GM12892 (cell line): ENCODE measurements around the gene CACNA1E.

Experiments used
- DNase-seq: peaks from one replicate; pipeline ENCODE4 v3.0.0; 2011; ENCODE audit not compliant: insufficient read length
- FAIRE-seq: peaks from 2 replicates; lab custom pipeline; 2011; peaks lifted over from hg19 to GRCh38; lab: Jason Lieb, UNC
- POLR2A ChIP-seq: IDR thresholded peaks from 2 replicates; pipeline ENCODE4 v1.6.1; 2011; ENCODE audit warnings: low read depth, low read length, control low read depth
- POLR2AphosphoS5 ChIP-seq: IDR thresholded peaks from 2 replicates; pipeline ENCODE4 v1.6.1; 2011; ENCODE audit warnings: low read depth, low read length, control low read depth
- TAF1 ChIP-seq: IDR thresholded peaks from 2 replicates; pipeline ENCODE4 v1.6.1; 2011; ENCODE audit warnings: low read depth, mild to moderate bottlenecking, control low read depth, low read length, borderline replicate concordance

Gene CACNA1E

GRCh38 chr1:181490276-181490675, 7.0 kb downstream of the CACNA1E start:
- DNase-seq (no peak), FAIRE-seq (no peak)
- TF ChIP-seq POLR2A, result no peak
- no peak for TF ChIP-seq TAF1
- TF ChIP-seq POLR2AphosphoS5, result no peak

GRCh38 chr1:181490740-181491712, 7.7 kb downstream of the CACNA1E start:
- FAIRE-seq, result peak; percentile 14
- TF ChIP-seq TAF1 (no peak), POLR2A (no peak)

GRCh38 chr1:181493166-181493565, 9.8 kb downstream of the CACNA1E start:
- TF ChIP-seq POLR2AphosphoS5, result no peak
- TF ChIP-seq TAF1, result no peak
- no peak for TF ChIP-seq POLR2A
- DNase-seq, result no peak
- no peak for FAIRE-seq

More at GRCh38 chr1:181490740-181491712, 7.7 kb downstream of the CACNA1E start:
- DNase-seq, result no peak

- DNase-seq, result no peak
- TF ChIP-seq TAF1 (no peak), POLR2A (no peak)
- no peak for FAIRE-seq
These were observed 10.6 kb downstream of the CACNA1E start for GRCh38 chr1:181493885-181494284.

- DNase-seq (no peak), FAIRE-seq (no peak)
- no peak for TF ChIP-seq TAF1
- TF ChIP-seq POLR2AphosphoS5, result no peak
- TF ChIP-seq POLR2A, result no peak
These were observed 13.4 kb downstream of the CACNA1E start for GRCh38 chr1:181496759-181497158.

- FAIRE-seq (peak; percentile 78), DNase-seq (no peak)
- TF ChIP-seq POLR2A (no peak), POLR2AphosphoS5 (no peak), TAF1 (no peak)
These were observed 14.6 kb downstream of the CACNA1E start for GRCh38 chr1:181497870-181498269.

- TF ChIP-seq POLR2AphosphoS5 (no peak), TAF1 (no peak), POLR2A (no peak)
- FAIRE-seq (no peak), DNase-seq (no peak)
These were observed 16.5 kb downstream of the CACNA1E start for GRCh38 chr1:181499825-181500224.

- TF ChIP-seq POLR2A, result no peak
- FAIRE-seq, result no peak
- no peak for DNase-seq
These were observed 17.3 kb downstream of the CACNA1E start for GRCh38 chr1:181500636-181501035.

GRCh38 chr1:181501612-181502011, 18.3 kb downstream of the CACNA1E start:
- DNase-seq, result no peak
- no peak for FAIRE-seq

GRCh38 chr1:181503171-181503810, 20.0 kb downstream of the CACNA1E start:
- FAIRE-seq (peak; percentile 57), DNase-seq (no peak)
- TF ChIP-seq POLR2A, result no peak
- TF ChIP-seq TAF1, result no peak
- no peak for TF ChIP-seq POLR2AphosphoS5

More at GRCh38 chr1:181501612-181502011, 18.3 kb downstream of the CACNA1E start:
- TF ChIP-seq POLR2A, result no peak
- no peak for TF ChIP-seq TAF1
- TF ChIP-seq POLR2AphosphoS5, result no peak

GRCh38 chr1:181504399-181504842, 21.1 kb downstream of the CACNA1E start:
- DNase-seq (no peak), FAIRE-seq (peak; percentile 95)
- TF ChIP-seq POLR2AphosphoS5 (peak; percentile 66; the same call in 1 of the 2 replicates), POLR2A (peak; percentile 56; the same call in 1 of the 2 replicates), TAF1 (0 out of 2 replicates have a peak, but pooled peaks have one; percentile 48)

- TF ChIP-seq POLR2AphosphoS5 (no peak), TAF1 (no peak), POLR2A (no peak)
- FAIRE-seq (peak; percentile 62), DNase-seq (no peak)
These were observed 23.4 kb downstream of the CACNA1E start for GRCh38 chr1:181506563-181507353.
